HL-60/S4 treated with phorbol 12-myristate 13-acetate at 8.2 ng/mL for 4 days and 3 days (cell line): Measurements from ENCODE around the gene SNX14.
"Not testable (repeated sequence)": the region's sequence is repeated elsewhere in the genome, so short reads cannot be mapped to it uniquely, and the experiment has no call there.

Source experiments
- in situ Hi-C: fragments of 300-500 bp; cut with MboI; formaldehyde crosslinking; loops from 2 replicates; pipeline ENCODE4 v1.15.0; 2022; ENCODE audit warnings: low sequenced_read_pairs

SNX14 gene

GRCh38 chr6:85585741-85586140 lies 7.9 kb downstream of the SNX14 start:
- in situ Hi-C loops = no loop called here

GRCh38 chr6:85582832-85583231 lies 10.8 kb downstream of the SNX14 start:
- in situ Hi-C loops = not testable (repeated sequence)

- in situ Hi-C loops = no loop called here
These were observed 12.1 kb downstream of the SNX14 start for GRCh38 chr6:85581572-85581971.

GRCh38 chr6:85580878-85581267 lies 12.8 kb downstream of the SNX14 start:
- in situ Hi-C loops = no loop called here

GRCh38 chr6:85580118-85580877 lies 13.4 kb downstream of the SNX14 start:
- in situ Hi-C loops = no loop called here

GRCh38 chr6:85579581-85579980 lies 14.1 kb downstream of the SNX14 start:
- in situ Hi-C loops = no loop called here

- in situ Hi-C loops = no loop called here
These were observed 17.2 kb downstream of the SNX14 start for GRCh38 chr6:85576476-85576875.

- in situ Hi-C loops = no loop called here
These were observed 18.6 kb downstream of the SNX14 start for GRCh38 chr6:85574932-85575598.

GRCh38 chr6:85569323-85569722 lies 24.3 kb downstream of the SNX14 start:
- in situ Hi-C loops = no loop called here

- in situ Hi-C loops = no loop called here
These were observed 25.2 kb downstream of the SNX14 start for GRCh38 chr6:85568411-85568810.

GRCh38 chr6:85565736-85566135 lies 27.9 kb downstream of the SNX14 start:
- in situ Hi-C loops = no loop called here

GRCh38 chr6:85564223-85564622 lies 29.4 kb downstream of the SNX14 start:
- in situ Hi-C loops = not testable (repeated sequence)

- in situ Hi-C loops = no loop called here
These were observed 31.8 kb downstream of the SNX14 start for GRCh38 chr6:85561750-85562357.

GRCh38 chr6:85556992-85557668 lies 36.5 kb downstream of the SNX14 start:
- in situ Hi-C loops = no loop called here

GRCh38 chr6:85552652-85553051 lies 41.0 kb downstream of the SNX14 start:
- in situ Hi-C loops = no loop called here

GRCh38 chr6:85551264-85551663 lies 42.4 kb downstream of the SNX14 start:
- in situ Hi-C loops = no loop called here

- in situ Hi-C loops = no loop called here
These were observed 45.9 kb downstream of the SNX14 start for GRCh38 chr6:85547719-85548118.

GRCh38 chr6:85544776-85545175 lies 48.9 kb downstream of the SNX14 start:
- in situ Hi-C loops = no loop called here

GRCh38 chr6:85537055-85537494 lies 56.6 kb downstream of the SNX14 start:
- in situ Hi-C loops = no loop called here

GRCh38 chr6:85524281-85524680 lies 69.4 kb downstream of the SNX14 start:
- in situ Hi-C loops = not testable (repeated sequence)

GRCh38 chr6:85516168-85516567 lies 77.5 kb downstream of the SNX14 start:
- in situ Hi-C loops = no loop called here
